PC-3 (cell line): ENCODE data around the gene TTLL1. TPM values are rescaled to one million over a fixed set of nuclear protein-coding genes. Genes with fewer than 3 reads are reported as not detected.

Experiments
- ATAC-seq: fragments of 200-7000 bp; cut with Tn5 transposase; 2 replicates; pipeline ENCODE4 v1.9.1; 2020; ENCODE audit warnings: mild to moderate bottlenecking, moderate library complexity
- BruUV-seq: library from RNA; stranded (reverse); fragments of 400-500 nt; replicated peaks from 2 replicates; lab custom pipeline; 2021; lab: Mats Ljungman, UMichigan
- CTCF ChIA-PET: fragments of 300-600 bp; sonication (Branson Sonifier 250); formaldehyde crosslinking; loops from one replicate; lab custom pipeline; 2022; ENCODE audit warnings: antibody characterized with exemption; lab: Charles Lee
- POLR2A ChIA-PET: fragments of 300-600 bp; sonication (Branson Sonifier 250); formaldehyde crosslinking; loops from one replicate; lab custom pipeline; 2022; ENCODE audit warnings: antibody characterized with exemption; ENCODE audit not compliant: unreplicated experiment; lab: Charles Lee
- DNase-seq: peaks from one replicate; pipeline ENCODE4 v3.0.0-alpha.2; 2015
- H2AFZ ChIP-seq: fragments of 300-600 bp; sonication (generic); 2 replicates; pipeline ENCODE4 v1.6.0; 2016; ENCODE audit warnings: antibody characterized with exemption, low read length
- H3F3A ChIP-seq: fragments of 300-600 bp; sonication (generic); one replicate; pipeline ENCODE4 v1.6.0; 2017; ENCODE audit warnings: antibody characterized with exemption, low read length, control low read depth, mild to moderate bottlenecking; ENCODE audit not compliant: unreplicated experiment
- H3K27ac ChIP-seq: fragments of 300-600 bp; sonication (generic); 2 replicates; pipeline ENCODE4 v1.5.1; 2016; ENCODE audit warnings: mild to moderate bottlenecking, low read length
- H3K27me3 ChIP-seq: fragments of 300-600 bp; sonication (generic); 2 replicates; pipeline ENCODE4 v1.6.1; 2016; ENCODE audit warnings: low read length, mixed read lengths
- H3K36me3 ChIP-seq: fragments of 300-600 bp; sonication (generic); 2 replicates; pipeline ENCODE4 v1.6.1; 2016; ENCODE audit warnings: low read depth, mixed run types, low read length, mixed read lengths
- H3K4me1 ChIP-seq: fragments of 300-600 bp; sonication (generic); 2 replicates; pipeline ENCODE4 v1.5.1; 2016; ENCODE audit warnings: low read length; ENCODE audit not compliant: insufficient read depth
- H3K4me2 ChIP-seq: fragments of 300-600 bp; sonication (generic); 2 replicates; pipeline ENCODE4 v1.6.0; 2016; ENCODE audit warnings: low read length
- H3K4me3 ChIP-seq: fragments of 300-600 bp; sonication (generic); 2 replicates; pipeline ENCODE4 v1.5.1; 2016; ENCODE audit warnings: mild to moderate bottlenecking, low read length, mixed read lengths
- H3K79me2 ChIP-seq: fragments of 300-600 bp; sonication (generic); 2 replicates; pipeline ENCODE4 v1.6.1; 2017; ENCODE audit warnings: low read length, mixed read lengths
- H3K9ac ChIP-seq: fragments of 300-600 bp; sonication (generic); 2 replicates; pipeline ENCODE4 v1.6.0; 2016; ENCODE audit warnings: mild to moderate bottlenecking, low read length
- H3K9me2 ChIP-seq: fragments of 300-600 bp; sonication (generic); replicated peaks from 2 replicates; pipeline ENCODE4 v1.6.1; 2016; ENCODE audit warnings: mixed run types, low read length, mixed read lengths
- H3K9me3 ChIP-seq: fragments of 300-600 bp; sonication (generic); 2 replicates; pipeline ENCODE4 v1.6.1; 2016; ENCODE audit warnings: low read length, mixed read lengths
- H4K20me1 ChIP-seq: fragments of 300-600 bp; sonication (generic); 2 replicates; pipeline ENCODE4 v1.6.1; 2016; ENCODE audit warnings: low read length, mixed read lengths
- CTCF ChIP-seq: fragments of 300-600 bp; sonication (generic); conservative IDR thresholded peaks from 2 replicates; pipeline ENCODE4 v1.5.1; 2017; ENCODE audit warnings: antibody characterized with exemption, low read depth, mild to moderate bottlenecking, low read length
- EZH2 ChIP-seq: fragments of 300-600 bp; sonication (generic); IDR thresholded peaks from one replicate; pipeline ENCODE4 v1.6.1; 2017; ENCODE audit warnings: antibody characterized with exemption, mild to moderate bottlenecking, low read length; ENCODE audit not compliant: unreplicated experiment
- EZH2phosphoT487 ChIP-seq: fragments of 300-600 bp; sonication (generic); IDR thresholded peaks from 2 replicates; pipeline ENCODE4 v1.6.1; 2018; ENCODE audit warnings: mild to moderate bottlenecking, antibody characterized with exemption, low read length, borderline replicate concordance
- intact Hi-C: fragments of 100-400 bp; cut with micrococcal nuclease; formaldehyde crosslinking; loops from 2 replicates; pipeline ENCODE4 v1.9.0; 2023
- total RNA-seq: library from RNA; depleted of rRNA; stranded (reverse); fragments of >200 nt; gene quantifications from 2 replicates; pipeline ENCODE4 v1.2.3, GENCODE V29; 2014

The TTLL1 gene
- total RNA-seq, 1 experiment from 2014 or later = 0.77 TPM

- TF ChIP-seq EZH2 (no peak), EZH2phosphoT487 (no peak), CTCF (no peak)
- Histone ChIP-seq H3K27ac (no peak overlapping the region), H3K4me2 (no peak overlapping the region), H4K20me1 (no peaks in the 10 kb centered on the region), H2AFZ (no peak overlapping the region), H3K27me3 (no peaks in the 10 kb centered on the region), H3K4me1 (peaks cover 22% of the 10 kb centered on the region; the same call in 1 of the 2 replicates), H3K9ac (no peak overlapping the region), H3F3A (no peaks in the 10 kb centered on the region), H3K36me3 (no peaks in the 10 kb centered on the region), H3K4me3 (no peak overlapping the region), H3K9me3 (no peaks in the 10 kb centered on the region), H3K9me2 (no peaks in the 10 kb centered on the region), H3K79me2 (peaks cover 25% of the 10 kb centered on the region)
- BruUV-seq = TSS peak; percentile 8
- ChIA-PET CTCF (no interaction called here), POLR2A (interaction anchor here (0.6 kb wide), 1 partner anchor 843 kb away, joined by 4 read pairs; the partner anchor contains the start of gene TCF20)
- intact Hi-C loops = no loop called here
- DNase-seq = peak; percentile 51
- ATAC-seq = no peak
Observed at GRCh38 chr22:43113526-43114251, 24.5 kb upstream of the TTLL1 start.

- Histone ChIP-seq H3K9me3 (no peaks in the 10 kb centered on the region), H3K4me3 (peak overlapping the region; percentile 78), H3F3A (no peaks in the 10 kb centered on the region), H2AFZ (peak overlapping the region; percentile 87), H3K27ac (no peak overlapping the region), H4K20me1 (no peaks in the 10 kb centered on the region), H3K9me2 (no peaks in the 10 kb centered on the region), H3K9ac (peak overlapping the region; percentile 43; the same call in 1 of the 2 replicates), H3K27me3 (no peaks in the 10 kb centered on the region), H3K36me3 (no peaks in the 10 kb centered on the region), H3K4me1 (peaks cover 22% of the 10 kb centered on the region; the same call in 1 of the 2 replicates), H3K79me2 (peaks cover 23% of the 10 kb centered on the region), H3K4me2 (peak overlapping the region; percentile 96)
- CTCF ChIA-PET = no interaction called here
- ATAC-seq (peak; percentile 46), DNase-seq (peak; percentile 35)
- no peak for TF ChIP-seq CTCF
- TF ChIP-seq EZH2 = no peak
- TF ChIP-seq EZH2phosphoT487 = no peak
- POLR2A ChIA-PET = no interaction called here
- intact Hi-C loops = no loop called here
- no TSS peak for BruUV-seq
Observed at GRCh38 chr22:43110927-43111623, 21.9 kb upstream of the TTLL1 start.
